GM18505 (cell line): Measurements from ENCODE around the gene CORO7.
A peak's percentile ranks its signal among the peaks of the same experiment; 100 is the strongest.

Experiments used
- ATAC-seq: cut with Tn5 transposase; IDR thresholded peaks from one replicate; pipeline ENCODE4 v1.9.1; 2021; ENCODE audit not compliant: unreplicated experiment
- POLR2A ChIP-seq: IDR thresholded peaks from 4 replicates; pipeline ENCODE4 v1.6.1; 2011; ENCODE audit warnings: borderline replicate concordance; ENCODE audit not compliant: insufficient read depth, insufficient read length; ENCODE audit errors: extremely low read depth

Gene CORO7

GRCh38 chr16:4333308-4333638, 83.1 kb downstream of the CORO7 start:
- no peak for ATAC-seq
- TF ChIP-seq POLR2A, result no peak

- TF ChIP-seq POLR2A, result no peak
- ATAC-seq, result no peak
These were observed 83.6 kb downstream of the CORO7 start for GRCh38 chr16:4332623-4333307.

GRCh38 chr16:4332083-4332482, 84.3 kb downstream of the CORO7 start:
- no peak for TF ChIP-seq POLR2A
- no peak for ATAC-seq

- TF ChIP-seq POLR2A, result no peak
- ATAC-seq, result peak; percentile 51
These were observed 86.0 kb downstream of the CORO7 start for GRCh38 chr16:4330277-4330874.

- no peak for TF ChIP-seq POLR2A
- no peak for ATAC-seq
These were observed 87.3 kb downstream of the CORO7 start for GRCh38 chr16:4328782-4329775.

- no peak for ATAC-seq
- TF ChIP-seq POLR2A, result no peak
These were observed 88.2 kb downstream of the CORO7 start for GRCh38 chr16:4328046-4328781.

GRCh38 chr16:4327386-4328045, 88.9 kb downstream of the CORO7 start:
- no peak for ATAC-seq
- no peak for TF ChIP-seq POLR2A

- TF ChIP-seq POLR2A, result no peak
- no peak for ATAC-seq
These were observed 91.1 kb downstream of the CORO7 start for GRCh38 chr16:4325253-4325758.

- no peak for TF ChIP-seq POLR2A
- no peak for ATAC-seq
These were observed 91.7 kb downstream of the CORO7 start for GRCh38 chr16:4324492-4325252.

- ATAC-seq, result no peak
- TF ChIP-seq POLR2A, result no peak
These were observed 92.4 kb downstream of the CORO7 start for GRCh38 chr16:4323845-4324488.

GRCh38 chr16:4323071-4323844, 93.1 kb downstream of the CORO7 start:
- ATAC-seq, result no peak
- TF ChIP-seq POLR2A, result no peak
